Measurements from ENCODE around the gene IZUMO3.

- TF ChIP-seq CTCF (IDR thresholded peaks at IDR 0.05): no peak
- no peak for TF ChIP-seq ZFX (IDR thresholded peaks at IDR 0.05; ENCODE audit: borderline replicate concordance)
Measured at GRCh38 chr9:24587883-24588282, 42.2 kb upstream of the IZUMO3 start.

All from 22Rv1 (cell line).